ENCODE results near the gene CEP95. TPM values are rescaled to one million over a fixed set of nuclear protein-coding genes. Genes with fewer than 3 reads are reported as not detected.

The CEP95 gene
- total and polyA plus RNA-seq, 10 of the 15 experiments (the other 5 are each of a cell fraction or from before 2014, with no cell fraction given): 17.7 to 54.9 (median 29.6) TPM

GRCh38 chr17:64470625-64471024 lies 36.2 kb upstream of the CEP95 start:
- SMC1A ChIA-PET (ENCODE audit: uncharacterized antibody, unreplicated experiment): interaction anchor here (0.6 to 0.9 kb wide), 2 partner anchors 10 to 48 kb away, joined by 3 read pairs; no protein-coding TSS in a partner anchor
- FAIRE-seq (no peak), DNase-seq (ENCODE audit: low read depth, low spot score) (no peak), ATAC-seq (no peak)
- Histone ChIP-seq H3K4me2 (ENCODE audit: control insufficient read depth, insufficient read depth) (no peak overlapping the region), H3K4me3 (no peak overlapping the region), H2AFZ (ENCODE audit: control insufficient read depth, low read depth, low read length) (no peak overlapping the region), H4K20me1 (ENCODE audit: control insufficient read depth, insufficient read depth) (no peaks in the 10 kb centered on the region), H3K9me3 (replicated peaks; ENCODE audit: control insufficient read depth, insufficient read depth, low read length) (no peaks in the 10 kb centered on the region), H3K36me3 (ENCODE audit: control insufficient read depth in 2 of 2, insufficient read depth in 2 of 2, low read length in 1 of 2) (no peaks in the 10 kb centered on the region), H3K9ac (ENCODE audit: control insufficient read depth, insufficient read depth, low read length) (no peak overlapping the region), H3K4me1 (ENCODE audit: control insufficient read depth, insufficient read depth, low read length) (no peaks in the 10 kb centered on the region), H3K27me3 (replicated peaks in 1 of 2; ENCODE audit: control insufficient read depth in 2 of 2, insufficient read depth in 2 of 2, low read length in 1 of 2) (no peaks in the 10 kb centered on the region), H3K27ac (ENCODE audit: control insufficient read depth, insufficient read depth) (no peak overlapping the region), H3K79me2 (ENCODE audit: control insufficient read depth, insufficient read depth, low read length) (no peaks in the 10 kb centered on the region)
- BruUV-seq (replicated peaks): no TSS peak
- TF ChIP-seq ATF2 (IDR thresholded peaks at IDR 0.05; ENCODE audit: low read length) (no peak), ATF7 (IDR thresholded peaks at IDR 0.05; ENCODE audit: low read depth) (no peak), SREBF2 (IDR thresholded peaks at IDR 0.05; ENCODE audit: low read length) (no peak), YBX1 (IDR thresholded peaks at IDR 0.05) (no peak), HCFC1 (IDR thresholded peaks at IDR 0.05; ENCODE audit: low read length) (no peak), RBBP5 (conservative IDR thresholded peaks at IDR 0.05) (no peak), CBFB (IDR thresholded peaks at IDR 0.05; ENCODE audit: low read depth) (no peak), NR2F1 (conservative IDR thresholded peaks at IDR 0.05) (no peak), RCOR1 (conservative IDR thresholded peaks at IDR 0.05; ENCODE audit: low read depth, low read length) (no peak), JUNB (IDR thresholded peaks at IDR 0.05) (no peak), DPF2 (IDR thresholded peaks at IDR 0.05) (no peak), BRCA1 (IDR thresholded peaks at IDR 0.05; ENCODE audit: low read depth, low read length) (no peak)
- 48% methylated on average over 4 of the region's 4 CpGs for WGBS (ENCODE audit: insufficient coverage, insufficient replicate concordance, low lambda C conversion rate, missing lambda C conversion rate)
- intact Hi-C loops (cut with micrococcal nuclease; ENCODE audit: unreplicated experiment): no loop called here
- in situ Hi-C loops (cut with MboI): no loop called here
- CTCF ChIA-PET: interaction anchor here (1.0 kb wide), 1 partner anchor 49 kb away, joined by 4 read pairs; no protein-coding TSS in a partner anchor
- RAD21 ChIA-PET (ENCODE audit: unreplicated experiment): no interaction called here
- POLR2A ChIA-PET: no interaction called here

All from GM12878 (cell line).